ENCODE data around the gene CEP170. TPM values are rescaled to one million over a fixed set of nuclear protein-coding genes. Genes with fewer than 3 reads are reported as not detected.

Gene CEP170
- total RNA-seq, 1 experiment from 2014 or later: 124 TPM

- H3K9ac ChIP-seq (ENCODE audit: low read length): 0 out of 2 replicates have a peak overlapping the region, but pooled peaks have one; percentile 1
- peaks cover 10% of the 10 kb centered on the region; the same call in 1 of the 2 replicates for H3K9me3 ChIP-seq (ENCODE audit: low read length)
- H3K4me3 ChIP-seq (ENCODE audit: low read length): no peak overlapping the region
- H3K4me1 ChIP-seq (ENCODE audit: low read length): peaks cover 20% of the 10 kb centered on the region
- no peaks in the 10 kb centered on the region for H4K20me1 ChIP-seq (ENCODE audit: insufficient read depth, low read depth, low read length)
- H3K27me3 ChIP-seq (ENCODE audit: low read length): no peaks in the 10 kb centered on the region
- H3K79me2 ChIP-seq (ENCODE audit: low read length): peaks cover 5% of the 10 kb centered on the region; the same call in 1 of the 2 replicates
- H3K9me2 ChIP-seq (replicated peaks; ENCODE audit: insufficient read depth, low read length): no peaks in the 10 kb centered on the region
- 0 out of 2 replicates have a peak overlapping the region, but pooled peaks have one; percentile 47 for H2AFZ ChIP-seq (ENCODE audit: low read length)
- H3K4me2 ChIP-seq (ENCODE audit: low read depth, low read length, poor library complexity, severe bottlenecking): peak overlapping the region; percentile 16
- no peak for DNase-seq
- 0 out of 2 replicates have a peak, but pooled peaks cover 10% of the 10 kb centered on the region for H3K36me3 ChIP-seq (ENCODE audit: insufficient read depth, low read length)
- H3K27ac ChIP-seq (ENCODE audit: low read length): peak overlapping the region; percentile 60
Observed at GRCh38 chr1:243288062-243288461, 33.0 kb upstream of the CEP170 start.

DNA sequence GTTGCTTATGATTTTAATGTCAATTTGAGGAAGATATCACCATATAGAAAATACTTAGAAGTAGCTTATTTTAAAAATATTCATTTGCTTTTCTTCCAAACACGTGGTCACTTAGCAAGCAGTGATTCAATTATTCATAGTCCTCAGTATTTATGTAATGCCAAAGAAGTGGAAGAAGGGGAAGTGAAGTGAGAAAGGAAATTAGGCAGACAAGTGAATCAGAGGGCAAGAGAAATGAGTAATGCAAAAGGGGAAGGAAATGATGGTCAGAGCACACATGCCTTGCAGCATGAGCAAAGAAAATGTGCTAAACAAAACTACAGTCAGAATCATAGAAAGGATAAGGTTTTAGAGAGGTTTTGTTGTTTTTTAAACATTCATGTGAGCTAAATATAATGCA lies 32.6 kb upstream of the CEP170 start:
- Histone ChIP-seq H3K9ac (ENCODE audit: low read length) (0 out of 2 replicates have a peak overlapping the region, but pooled peaks have one; percentile 1), H4K20me1 (ENCODE audit: insufficient read depth, low read depth, low read length) (no peaks in the 10 kb centered on the region), H2AFZ (ENCODE audit: low read length) (0 out of 2 replicates have a peak overlapping the region, but pooled peaks have one; percentile 47), H3K36me3 (ENCODE audit: insufficient read depth, low read length) (0 out of 2 replicates have a peak, but pooled peaks cover 10% of the 10 kb centered on the region), H3K4me3 (ENCODE audit: low read length) (no peak overlapping the region), H3K9me3 (ENCODE audit: low read length) (peaks cover 7% of the 10 kb centered on the region; the same call in 1 of the 2 replicates), H3K27ac (ENCODE audit: low read length) (peak overlapping the region; percentile 60), H3K9me2 (replicated peaks; ENCODE audit: insufficient read depth, low read length) (no peaks in the 10 kb centered on the region), H3K27me3 (ENCODE audit: low read length) (no peaks in the 10 kb centered on the region), H3K79me2 (ENCODE audit: low read length) (peaks cover 5% of the 10 kb centered on the region; the same call in 1 of the 2 replicates), H3K4me1 (ENCODE audit: low read length) (peaks cover 20% of the 10 kb centered on the region), H3K4me2 (ENCODE audit: low read depth, low read length, poor library complexity, severe bottlenecking) (peak overlapping the region; percentile 16)
- peak; percentile 78 for DNase-seq

DNA sequence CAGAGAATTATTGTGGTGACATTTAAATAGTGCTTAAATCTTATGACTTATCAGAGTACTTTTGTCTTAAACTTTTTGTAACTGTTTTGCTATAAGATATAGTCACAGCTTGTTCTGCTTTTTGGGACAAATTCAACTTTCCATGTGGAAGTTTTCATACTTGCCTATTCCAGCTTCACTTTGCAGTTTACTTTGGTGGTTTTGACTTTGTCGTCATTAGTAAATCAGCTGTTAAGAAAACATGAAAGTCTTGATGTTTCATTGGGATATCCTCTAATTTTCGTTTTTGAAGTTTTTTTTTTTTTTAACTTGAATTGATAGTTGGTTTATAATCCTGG lies 32.0 kb upstream of the CEP170 start:
- Histone ChIP-seq H3K27ac (ENCODE audit: low read length) (peak overlapping the region; percentile 60), H4K20me1 (ENCODE audit: insufficient read depth, low read depth, low read length) (no peaks in the 10 kb centered on the region), H3K9me3 (ENCODE audit: low read length) (peaks cover 2% of the 10 kb centered on the region; the same call in 1 of the 2 replicates), H3K4me3 (ENCODE audit: low read length) (no peak overlapping the region), H3K9ac (ENCODE audit: low read length) (no peak overlapping the region), H3K4me2 (ENCODE audit: low read depth, low read length, poor library complexity, severe bottlenecking) (peak overlapping the region; percentile 16), H3K36me3 (ENCODE audit: insufficient read depth, low read length) (0 out of 2 replicates have a peak, but pooled peaks cover 6% of the 10 kb centered on the region), H3K9me2 (replicated peaks; ENCODE audit: insufficient read depth, low read length) (no peaks in the 10 kb centered on the region), H3K27me3 (ENCODE audit: low read length) (no peaks in the 10 kb centered on the region), H2AFZ (ENCODE audit: low read length) (0 out of 2 replicates have a peak overlapping the region, but pooled peaks have one; percentile 8), H3K79me2 (ENCODE audit: low read length) (peaks cover 5% of the 10 kb centered on the region; the same call in 1 of the 2 replicates), H3K4me1 (ENCODE audit: low read length) (peaks cover 20% of the 10 kb centered on the region)
- DNase-seq: no peak

DNA sequence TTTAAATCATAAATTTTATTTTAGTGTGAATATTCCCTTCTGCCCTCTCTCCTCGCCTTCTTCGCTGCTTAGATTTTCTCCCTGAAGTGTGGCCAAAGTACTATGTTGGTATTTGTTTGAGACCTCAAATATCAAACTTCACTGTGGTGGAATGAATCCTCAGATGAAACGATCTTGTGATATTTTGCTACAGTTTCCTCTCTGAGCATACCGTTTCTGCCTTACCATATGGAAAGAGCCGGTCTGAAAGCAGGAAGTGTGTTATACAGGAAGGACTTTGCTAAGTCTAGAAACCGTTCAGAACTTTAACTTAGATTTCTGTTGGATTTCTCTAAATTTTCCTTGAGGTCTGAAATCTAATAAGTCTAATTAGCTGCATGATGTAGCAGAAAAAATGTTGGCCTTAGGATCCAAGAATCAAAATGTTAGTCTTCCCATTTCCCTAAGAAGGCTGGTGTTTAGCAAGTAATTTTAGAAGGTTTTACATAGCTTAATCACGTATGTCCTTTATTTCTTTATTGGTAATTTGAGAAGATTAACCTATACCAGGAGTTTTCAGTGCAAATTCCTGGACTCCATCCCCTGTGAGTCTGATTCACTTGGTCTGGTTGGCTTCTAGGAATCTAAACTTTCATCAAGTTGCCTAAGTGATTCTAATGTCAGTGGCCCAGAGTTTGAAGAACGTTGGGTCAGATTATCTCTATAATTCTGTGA lies 31.5 kb upstream of the CEP170 start:
- Histone ChIP-seq H4K20me1 (ENCODE audit: insufficient read depth, low read depth, low read length) (no peaks in the 10 kb centered on the region), H2AFZ (ENCODE audit: low read length) (0 out of 2 replicates have a peak overlapping the region, but pooled peaks have one; percentile 8), H3K9ac (ENCODE audit: low read length) (no peak overlapping the region), H3K4me2 (ENCODE audit: low read depth, low read length, poor library complexity, severe bottlenecking) (peak overlapping the region; percentile 16), H3K27ac (ENCODE audit: low read length) (peak overlapping the region; percentile 60), H3K9me2 (replicated peaks; ENCODE audit: insufficient read depth, low read length) (no peaks in the 10 kb centered on the region), H3K36me3 (ENCODE audit: insufficient read depth, low read length) (peaks cover 5% of the 10 kb centered on the region; the same call in 1 of the 2 replicates), H3K4me3 (ENCODE audit: low read length) (no peak overlapping the region), H3K9me3 (ENCODE audit: low read length) (no peaks in the 10 kb centered on the region), H3K27me3 (ENCODE audit: low read length) (no peaks in the 10 kb centered on the region), H3K4me1 (ENCODE audit: low read length) (peaks cover 20% of the 10 kb centered on the region), H3K79me2 (ENCODE audit: low read length) (peaks cover 5% of the 10 kb centered on the region; the same call in 1 of the 2 replicates)
- no peak for DNase-seq

DNA sequence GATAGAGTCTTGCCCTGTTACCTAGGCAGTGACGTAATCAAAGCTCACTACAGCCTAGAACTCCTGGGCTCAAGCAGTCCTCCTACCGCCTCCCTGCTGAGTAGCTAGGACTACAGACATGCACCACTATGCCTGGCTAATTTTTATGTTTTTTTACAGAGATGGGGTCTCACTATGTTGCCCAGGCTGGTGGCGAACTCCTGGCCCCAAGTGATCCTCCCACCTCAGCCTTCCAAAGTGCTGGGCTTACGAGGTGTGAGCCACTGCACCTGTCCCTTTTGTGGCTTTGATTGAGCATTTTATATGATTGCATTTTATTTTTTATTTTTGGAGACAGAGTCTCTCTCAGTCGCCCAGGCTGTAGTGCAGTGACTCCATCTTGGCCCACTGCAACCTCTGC lies 26.6 kb upstream of the CEP170 start:
- Histone ChIP-seq H3K27ac (ENCODE audit: low read length) (no peak overlapping the region), H3K4me3 (ENCODE audit: low read length) (no peak overlapping the region), H3K79me2 (ENCODE audit: low read length) (peaks cover 8% of the 10 kb centered on the region), H3K27me3 (ENCODE audit: low read length) (no peaks in the 10 kb centered on the region), H4K20me1 (ENCODE audit: insufficient read depth, low read depth, low read length) (no peaks in the 10 kb centered on the region), H3K4me1 (ENCODE audit: low read length) (peaks cover 6% of the 10 kb centered on the region), H3K4me2 (ENCODE audit: low read depth, low read length, poor library complexity, severe bottlenecking) (no peak overlapping the region), H3K9me3 (ENCODE audit: low read length) (no peaks in the 10 kb centered on the region), H3K9ac (ENCODE audit: low read length) (no peak overlapping the region), H2AFZ (ENCODE audit: low read length) (no peak overlapping the region), H3K9me2 (replicated peaks; ENCODE audit: insufficient read depth, low read length) (no peaks in the 10 kb centered on the region), H3K36me3 (ENCODE audit: insufficient read depth, low read length) (peaks cover 14% of the 10 kb centered on the region)
- DNase-seq: no peak

DNA sequence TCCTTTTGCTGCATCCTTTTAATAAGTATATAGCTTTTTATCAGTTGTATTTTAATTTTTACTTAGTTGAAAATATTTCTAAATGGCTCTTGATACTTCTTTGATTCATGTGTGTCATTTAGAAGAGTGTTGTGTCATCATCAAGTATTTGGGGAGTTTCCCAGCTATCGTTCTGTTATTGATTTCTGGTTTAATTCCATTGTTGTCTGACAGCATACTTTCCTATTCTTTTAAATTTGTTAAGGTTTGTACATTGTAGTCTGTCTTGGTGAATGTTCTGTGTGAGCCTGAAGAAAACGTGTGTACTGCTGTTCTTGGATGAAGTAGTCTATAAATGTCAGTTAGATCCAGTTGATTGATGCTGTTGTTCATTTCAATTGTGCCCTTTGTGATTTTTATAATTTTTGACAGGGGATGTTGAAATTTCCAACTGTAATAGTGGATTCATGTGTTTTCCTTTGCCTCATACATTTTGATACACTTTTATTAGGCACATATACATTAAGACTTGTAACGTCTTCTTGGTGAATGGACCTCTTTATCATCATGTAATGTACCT lies 25.6 kb upstream of the CEP170 start:
- no peak overlapping the region for H3K27ac ChIP-seq (ENCODE audit: low read length)
- no peak for DNase-seq
- H3K4me3 ChIP-seq (ENCODE audit: low read length): no peak overlapping the region
- H2AFZ ChIP-seq (ENCODE audit: low read length): no peak overlapping the region
- H3K9me2 ChIP-seq (replicated peaks; ENCODE audit: insufficient read depth, low read length): no peaks in the 10 kb centered on the region
- H4K20me1 ChIP-seq (ENCODE audit: insufficient read depth, low read depth, low read length): no peaks in the 10 kb centered on the region
- no peak overlapping the region for H3K4me2 ChIP-seq (ENCODE audit: low read depth, low read length, poor library complexity, severe bottlenecking)
- no peaks in the 10 kb centered on the region for H3K4me1 ChIP-seq (ENCODE audit: low read length)
- H3K27me3 ChIP-seq (ENCODE audit: low read length): no peaks in the 10 kb centered on the region
- H3K36me3 ChIP-seq (ENCODE audit: insufficient read depth, low read length): peaks cover 16% of the 10 kb centered on the region
- peaks cover 8% of the 10 kb centered on the region for H3K79me2 ChIP-seq (ENCODE audit: low read length)
- no peaks in the 10 kb centered on the region for H3K9me3 ChIP-seq (ENCODE audit: low read length)
- no peak overlapping the region for H3K9ac ChIP-seq (ENCODE audit: low read length)

GRCh38 chr1:243275316-243275715 lies 20.2 kb upstream of the CEP170 start:
- H3K27ac ChIP-seq (ENCODE audit: low read length): no peak overlapping the region
- no peaks in the 10 kb centered on the region for H3K9me2 ChIP-seq (replicated peaks; ENCODE audit: insufficient read depth, low read length)
- DNase-seq: no peak
- no peak overlapping the region for H3K4me3 ChIP-seq (ENCODE audit: low read length)
- peaks cover 23% of the 10 kb centered on the region; the same call in 1 of the 2 replicates for H3K36me3 ChIP-seq (ENCODE audit: insufficient read depth, low read length)
- H3K4me2 ChIP-seq (ENCODE audit: low read depth, low read length, poor library complexity, severe bottlenecking): no peak overlapping the region
- no peaks in the 10 kb centered on the region for H3K27me3 ChIP-seq (ENCODE audit: low read length)
- H3K4me1 ChIP-seq (ENCODE audit: low read length): peaks cover 11% of the 10 kb centered on the region
- H3K9ac ChIP-seq (ENCODE audit: low read length): no peak overlapping the region
- no peaks in the 10 kb centered on the region for H4K20me1 ChIP-seq (ENCODE audit: insufficient read depth, low read depth, low read length)
- no peak overlapping the region for H2AFZ ChIP-seq (ENCODE audit: low read length)
- H3K9me3 ChIP-seq (ENCODE audit: low read length): no peaks in the 10 kb centered on the region
- H3K79me2 ChIP-seq (ENCODE audit: low read length): peaks cover 10% of the 10 kb centered on the region

DNA sequence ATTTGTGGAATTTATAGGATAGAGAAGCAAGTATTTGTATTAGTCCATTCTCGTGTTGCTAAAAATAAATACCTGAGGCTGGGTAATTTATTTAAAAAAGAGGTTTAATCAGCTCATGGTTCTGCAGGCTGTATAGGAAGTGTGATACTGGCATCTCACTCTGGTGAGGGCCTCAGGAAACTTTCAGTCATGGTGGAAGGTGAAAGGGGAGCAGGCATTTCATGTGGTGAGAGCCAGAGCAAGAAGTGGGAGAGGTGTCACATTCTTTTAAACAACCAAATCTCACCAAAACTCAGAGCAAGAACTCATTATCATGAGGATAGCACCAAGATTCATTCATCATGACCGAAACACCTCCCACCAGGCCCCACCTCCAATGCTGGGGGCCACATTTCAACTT lies 18.9 kb upstream of the CEP170 start:
- no peak overlapping the region for H3K9ac ChIP-seq (ENCODE audit: low read length)
- peaks cover 23% of the 10 kb centered on the region for H3K79me2 ChIP-seq (ENCODE audit: low read length)
- H3K9me2 ChIP-seq (replicated peaks; ENCODE audit: insufficient read depth, low read length): no peaks in the 10 kb centered on the region
- no peak overlapping the region for H2AFZ ChIP-seq (ENCODE audit: low read length)
- peaks cover 23% of the 10 kb centered on the region; the same call in 1 of the 2 replicates for H3K36me3 ChIP-seq (ENCODE audit: insufficient read depth, low read length)
- no peaks in the 10 kb centered on the region for H4K20me1 ChIP-seq (ENCODE audit: insufficient read depth, low read depth, low read length)
- H3K4me2 ChIP-seq (ENCODE audit: low read depth, low read length, poor library complexity, severe bottlenecking): no peak overlapping the region
- no peaks in the 10 kb centered on the region for H3K9me3 ChIP-seq (ENCODE audit: low read length)
- no peak overlapping the region for H3K4me3 ChIP-seq (ENCODE audit: low read length)
- no peak overlapping the region for H3K27ac ChIP-seq (ENCODE audit: low read length)
- peaks cover 25% of the 10 kb centered on the region for H3K4me1 ChIP-seq (ENCODE audit: low read length)
- H3K27me3 ChIP-seq (ENCODE audit: low read length): no peaks in the 10 kb centered on the region
- DNase-seq: no peak
